GM12891 (cell line): ENCODE results near the gene TXK.

Source experiments
- POLR2A ChIP-seq: IDR thresholded peaks from 2 replicates; pipeline ENCODE4 v1.6.1; 2011; ENCODE audit warnings: low read depth, low read length, control low read depth
- POLR2AphosphoS5 ChIP-seq: IDR thresholded peaks from 2 replicates; pipeline ENCODE4 v1.6.1; 2011; ENCODE audit warnings: low read depth, low read length, control low read depth

DNA sequence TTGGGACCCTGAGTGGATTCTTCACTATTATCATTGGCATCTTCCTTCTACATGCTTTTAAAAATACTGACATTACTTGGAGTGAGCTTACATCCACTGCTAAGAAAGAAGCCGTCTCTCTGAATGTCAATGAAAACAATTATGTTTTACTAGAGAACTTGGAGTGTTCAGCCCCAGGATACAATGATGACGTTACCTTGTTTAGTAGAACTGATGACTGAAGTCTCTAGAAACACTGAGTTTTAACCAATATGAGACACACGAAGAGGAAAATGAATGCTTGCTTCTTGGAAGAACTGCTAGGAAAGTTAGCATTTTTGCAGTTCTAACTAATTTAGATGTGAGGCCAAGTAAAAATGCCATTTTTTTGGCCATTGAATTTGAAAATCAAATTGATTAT is 98.1 kb downstream of the TXK start:
- no peak for TF ChIP-seq POLR2AphosphoS5
- TF ChIP-seq POLR2A = no peak
